Measurements from ENCODE around the gene GP1BB. TPM values are rescaled to one million over a fixed set of nuclear protein-coding genes. Genes with fewer than 3 reads are reported as not detected.

Gene GP1BB
- total and polyA plus RNA-seq, 2 of the 4 experiments (the other 2 are of a cell fraction), result 0.18 to 1.5 TPM

DNA sequence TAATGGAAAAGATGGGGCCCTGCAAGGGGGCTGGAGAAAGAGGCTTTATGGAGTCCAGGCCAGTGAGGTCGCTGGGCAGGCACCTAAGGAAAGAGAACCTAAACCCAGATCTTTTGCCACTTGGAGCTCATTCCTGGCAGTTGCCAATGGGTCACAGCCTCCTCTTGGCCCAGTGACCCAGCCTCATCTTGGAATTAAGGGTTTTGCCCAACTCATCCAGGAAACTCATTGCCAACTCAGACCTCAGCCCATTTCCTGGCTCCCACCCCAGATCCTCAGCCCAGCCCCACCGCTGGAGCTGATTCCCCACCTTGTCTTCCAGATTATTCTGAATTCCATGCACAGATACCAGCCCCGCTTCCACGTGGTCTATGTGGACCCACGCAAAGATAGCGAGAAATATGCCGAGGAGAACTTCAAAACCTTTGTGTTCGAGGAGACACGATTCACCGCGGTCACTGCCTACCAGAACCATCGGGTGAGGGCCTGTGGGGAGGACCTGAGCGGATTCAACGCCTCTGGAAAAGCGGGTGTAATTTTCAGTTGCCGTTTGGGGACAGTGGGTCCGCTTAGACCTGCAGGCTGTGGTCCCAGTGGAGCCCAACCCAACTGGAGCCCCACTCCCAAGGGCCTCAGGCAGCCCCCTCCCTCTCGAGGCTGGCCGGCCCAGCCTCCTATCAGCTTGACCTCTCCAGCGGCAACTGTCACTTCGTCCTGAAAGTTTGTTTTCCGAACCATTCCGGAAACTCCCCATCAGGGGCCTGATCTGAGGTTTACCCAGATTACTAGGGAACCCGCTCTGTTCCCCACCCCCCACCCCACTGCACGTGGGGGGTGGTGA, 41.5 kb downstream of the GP1BB start (continued):
- TF ChIP-seq, protein P1, sequence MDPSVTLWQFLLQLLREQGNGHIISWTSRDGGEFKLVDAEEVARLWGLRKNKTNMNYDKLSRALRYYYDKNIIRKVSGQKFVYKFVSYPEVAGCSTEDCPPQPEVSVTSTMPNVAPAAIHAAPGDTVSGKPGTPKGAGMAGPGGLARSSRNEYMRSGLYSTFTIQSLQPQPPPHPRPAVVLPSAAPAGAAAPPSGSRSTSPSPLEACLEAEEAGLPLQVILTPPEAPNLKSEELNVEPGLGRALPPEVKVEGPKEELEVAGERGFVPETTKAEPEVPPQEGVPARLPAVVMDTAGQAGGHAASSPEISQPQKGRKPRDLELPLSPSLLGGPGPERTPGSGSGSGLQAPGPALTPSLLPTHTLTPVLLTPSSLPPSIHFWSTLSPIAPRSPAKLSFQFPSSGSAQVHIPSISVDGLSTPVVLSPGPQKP (IDR thresholded peaks at IDR 0.05; ENCODE audit: borderline replicate concordance, low read depth, low read length), result no peak
- TF ChIP-seq CEBPB (IDR thresholded peaks at IDR 0.05; ENCODE audit: low read depth, low read length), result no peak

All from IMR-90 (cell line).